WTC11 (cell line): ENCODE measurements around the gene GRPEL2. TPM values are rescaled to one million over a fixed set of nuclear protein-coding genes. Genes with fewer than 3 reads are reported as not detected.

ENCODE experiments used
- ATAC-seq: fragments of 200-7000 bp; cut with Tn5 transposase; 2 replicates; pipeline ENCODE4 v1.10.0; 2021; ENCODE audit warnings: mild to moderate bottlenecking, moderate library complexity
- CTCF ChIA-PET: fragments of 300-600 bp; sonication (Branson Sonifier 250); formaldehyde crosslinking; loops from one replicate; lab custom pipeline; 2021; ENCODE audit warnings: antibody characterized with exemption; lab: Charles Lee
- POLR2A ChIA-PET: fragments of 350-600 bp; sonication (Branson Sonifier 250); formaldehyde crosslinking; loops from one replicate; lab custom pipeline; 2021; ENCODE audit warnings: antibody characterized with exemption; lab: Charles Lee
- DNase-seq: peaks from one replicate; pipeline ENCODE4 v3.0.0; 2021; ENCODE audit warnings: low spot score
- H3K27ac Mint-ChIP-seq: 2 replicates; pipeline ENCODE4 v1.8.0; 2021; ENCODE audit warnings: mixed read lengths
- H3K27me3 Mint-ChIP-seq: 2 replicates; pipeline ENCODE4 v1.8.0; 2021; ENCODE audit warnings: low read depth, mild to moderate bottlenecking, moderate library complexity, mixed read lengths
- H3K36me3 Mint-ChIP-seq: 2 replicates; pipeline ENCODE4 v1.8.0; 2021; ENCODE audit warnings: mixed read lengths
- H3K4me1 Mint-ChIP-seq: 2 replicates; pipeline ENCODE4 v1.8.0; 2022; ENCODE audit warnings: mixed read lengths
- H3K4me3 Mint-ChIP-seq: 2 replicates; pipeline ENCODE4 v1.8.0; 2021; ENCODE audit warnings: mild to moderate bottlenecking, moderate library complexity, mixed read lengths
- H3K9me3 Mint-ChIP-seq: 2 replicates; pipeline ENCODE4 v1.8.0; 2021; ENCODE audit warnings: mixed read lengths
- ATF1 ChIP-seq: sonication (generic); formaldehyde crosslinking; IDR thresholded peaks from 2 replicates; pipeline ENCODE4 v1.8.1; 2023; ENCODE audit warnings: mild to moderate bottlenecking, moderate library complexity, missing genetic modification reagents
- CTCF ChIP-seq: fragments of 200-600 bp; IDR thresholded peaks from 2 replicates; pipeline ENCODE4 v1.8.0; 2022; ENCODE audit warnings: antibody characterized with exemption
- GRHL2 ChIP-seq: fragments of 250-450 bp; sonication (Bioruptor Pico); IDR thresholded peaks from 2 replicates; pipeline ENCODE4 v1.8.0; 2022; ENCODE audit warnings: mild to moderate bottlenecking, moderate library complexity; ENCODE audit not compliant: insufficient replicate concordance, severe bottlenecking
- MXD4 ChIP-seq: fragments of 250-450 bp; sonication (Bioruptor Pico); IDR thresholded peaks from 2 replicates; pipeline ENCODE4 v1.8.0; 2021; ENCODE audit warnings: mild to moderate bottlenecking, moderate library complexity, borderline replicate concordance
- NFYB ChIP-seq: sonication (generic); formaldehyde crosslinking; conservative IDR thresholded peaks from 2 replicates; pipeline ENCODE4 v1.8.0; 2022; ENCODE audit warnings: low read depth, missing genetic modification reagents
- NR2C2 ChIP-seq: sonication (generic); formaldehyde crosslinking; IDR thresholded peaks from 2 replicates; pipeline ENCODE4 v1.8.0; 2022; ENCODE audit warnings: mild to moderate bottlenecking, missing genetic modification reagents
- NR3C1 ChIP-seq: sonication (generic); formaldehyde crosslinking; conservative IDR thresholded peaks from 2 replicates; pipeline ENCODE4 v1.8.1; 2023; ENCODE audit warnings: low read depth, mild to moderate bottlenecking, missing genetic modification reagents
- TCF7 ChIP-seq: sonication (generic); formaldehyde crosslinking; IDR thresholded peaks from 2 replicates; pipeline ENCODE4 v1.8.0; 2022; ENCODE audit warnings: mild to moderate bottlenecking, low read depth, missing genetic modification reagents, moderate library complexity
- USF2 ChIP-seq: sonication (generic); formaldehyde crosslinking; IDR thresholded peaks from 2 replicates; pipeline ENCODE4 v1.8.1; 2023; ENCODE audit warnings: mild to moderate bottlenecking, missing genetic modification reagents, moderate library complexity
- ZNF219 ChIP-seq: sonication (generic); formaldehyde crosslinking; IDR thresholded peaks from 2 replicates; pipeline ENCODE4 v1.8.0; 2023; ENCODE audit warnings: missing genetic modification reagents, mild to moderate bottlenecking, borderline replicate concordance
- total RNA-seq: library from RNA; stranded (reverse); gene quantifications from 3 replicates; pipeline ENCODE4 v1.2.3, GENCODE V29; 2021

GRPEL2 gene
- total RNA-seq, 1 experiment from 2014 or later = 48.6 TPM

- H3K4me3 Mint-ChIP-seq = no peak overlapping the region
- no peaks in the 10 kb centered on the region for H3K9me3 Mint-ChIP-seq
- peaks cover 29% of the 10 kb centered on the region for H3K4me1 Mint-ChIP-seq
- H3K36me3 Mint-ChIP-seq = no peaks in the 10 kb centered on the region
- no peaks in the 10 kb centered on the region; the same call in 1 of the 2 replicates for H3K27me3 Mint-ChIP-seq
- no peak for DNase-seq
- no peak for ATAC-seq
- TF ChIP-seq NR2C2 = no peak
- TF ChIP-seq CTCF = no peak
- no peak for TF ChIP-seq MXD4
- no peak for TF ChIP-seq ATF1 (CRISPR knock-in tag)
- no peak for TF ChIP-seq NFYB (CRISPR knock-in tag)
- no peak for TF ChIP-seq USF2
- TF ChIP-seq GRHL2 (CRISPR knock-in tag) = no peak
- TF ChIP-seq TCF7 (CRISPR knock-in tag) = no peak
- TF ChIP-seq ZNF219 (CRISPR knock-in tag) = no peak
- no peak for TF ChIP-seq NR3C1 (CRISPR knock-in tag)
- POLR2A ChIA-PET = no interaction called here
- CTCF ChIA-PET = no interaction called here
- H3K27ac Mint-ChIP-seq = 0 out of 2 replicates have a peak overlapping the region, but pooled peaks have one; percentile 29
Measured at GRCh38 chr5:149402291-149402690, 57.0 kb downstream of the GRPEL2 start.

Other genes starting within 250 kb of the GRPEL2 start
- gene ABLIM3, start 204.0 kb upstream of the GRPEL2 start, total RNA-seq = 0.33 to 0.69 TPM (median 0.46 TPM) in 3 replicates
- 5.7 to 8.4 TPM (median 6.9 TPM) in 3 replicates for gene AFAP1L1, start 73.6 kb upstream of the GRPEL2 start, total RNA-seq
- 8.1 to 19.2 TPM (median 17.2 TPM) in 3 replicates for gene PCYOX1L, start 12.5 kb downstream of the GRPEL2 start, total RNA-seq
- not detected in 3 replicates for gene IL17B, start 33.8 kb downstream of the GRPEL2 start, total RNA-seq
- gene CSNK1A1, start 205.9 kb downstream of the GRPEL2 start, total RNA-seq = 265 to 276 TPM (median 269 TPM) in 3 replicates
- gene ARHGEF37, start 236.0 kb downstream of the GRPEL2 start, total RNA-seq = 0.66 to 1.1 TPM (median 0.71 TPM) in 3 replicates